HUES6 (cell line): ENCODE results near the gene MROH2A.
"Not testable (repeated sequence)": the region's sequence is repeated elsewhere in the genome, so short reads cannot be mapped to it uniquely, and the experiment has no call there.

Source experiments
- H3K27ac ChIP-seq: 2 replicates; pipeline ENCODE4 v1.7.0; 2013; ENCODE audit warnings: low read depth, mild to moderate bottlenecking, low read length, inconsistent platforms
- H3K27me3 ChIP-seq: 2 replicates; pipeline ENCODE4 v1.6.1; 2013; ENCODE audit warnings: low read length; ENCODE audit not compliant: control insufficient read depth, insufficient read depth
- H3K36me3 ChIP-seq: 2 replicates; pipeline ENCODE4 v1.6.1; 2013; ENCODE audit warnings: low read length; ENCODE audit not compliant: control insufficient read depth, insufficient read depth
- H3K4me1 ChIP-seq: 2 replicates; pipeline ENCODE4 v1.6.1; 2013; ENCODE audit warnings: low read length; ENCODE audit not compliant: control insufficient read depth, insufficient read depth
- H3K4me3 ChIP-seq: 2 replicates; pipeline ENCODE4 v1.5.1; 2013; ENCODE audit warnings: low read depth, low read length
- H3K9ac ChIP-seq: one replicate; pipeline ENCODE4 v1.6.1; 2013; ENCODE audit warnings: mild to moderate bottlenecking, low read length
- H3K9me3 ChIP-seq: 2 replicates; pipeline ENCODE4 v1.6.1; 2013; ENCODE audit warnings: low read depth, low read length; ENCODE audit not compliant: control insufficient read depth, insufficient read depth

MROH2A gene

DNA sequence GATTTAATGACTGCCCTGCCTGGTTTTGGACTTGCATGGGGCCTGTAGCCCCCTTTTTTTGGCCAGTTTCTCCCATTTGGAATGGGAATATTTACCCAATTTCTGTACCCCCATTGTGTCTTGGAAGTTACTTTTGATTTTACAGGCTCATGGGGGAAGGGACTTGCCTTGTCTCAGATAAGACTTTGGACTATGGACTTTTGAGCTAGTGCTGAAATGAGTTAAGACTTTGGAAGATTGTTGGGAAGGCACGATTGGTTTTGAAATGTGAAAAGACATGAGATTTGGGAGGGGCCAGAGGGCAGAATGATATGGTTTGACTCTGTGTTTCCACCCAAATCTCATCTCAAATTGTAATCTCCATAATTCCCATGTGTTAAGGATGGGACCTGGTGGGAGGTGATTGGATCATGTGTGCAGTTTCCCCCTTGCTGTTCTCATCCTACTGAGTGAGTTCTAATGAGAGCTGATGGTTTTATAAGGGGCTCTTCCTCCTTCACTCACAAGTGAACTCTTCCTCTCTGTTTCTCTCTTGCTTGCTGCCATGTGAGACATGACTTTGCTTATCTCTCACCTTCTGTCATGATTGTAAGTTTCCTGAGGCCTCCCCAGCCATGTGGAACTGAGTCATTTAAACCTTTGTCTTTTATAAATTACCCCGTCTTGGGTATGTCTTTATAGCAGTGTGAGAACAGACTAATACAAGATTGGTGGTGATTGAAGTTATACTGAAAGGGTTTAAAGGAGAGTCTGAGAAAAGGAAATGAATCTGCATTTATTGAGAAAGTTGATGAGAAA lies 26.7 kb upstream of the MROH2A start:
- not testable (repeated sequence) for H3K4me1 ChIP-seq, H3K27ac ChIP-seq, H3K36me3 ChIP-seq, H3K27me3 ChIP-seq, H3K4me3 ChIP-seq, H3K9ac ChIP-seq
- peaks cover 30% of the 10 kb centered on the region for H3K9me3 ChIP-seq

DNA sequence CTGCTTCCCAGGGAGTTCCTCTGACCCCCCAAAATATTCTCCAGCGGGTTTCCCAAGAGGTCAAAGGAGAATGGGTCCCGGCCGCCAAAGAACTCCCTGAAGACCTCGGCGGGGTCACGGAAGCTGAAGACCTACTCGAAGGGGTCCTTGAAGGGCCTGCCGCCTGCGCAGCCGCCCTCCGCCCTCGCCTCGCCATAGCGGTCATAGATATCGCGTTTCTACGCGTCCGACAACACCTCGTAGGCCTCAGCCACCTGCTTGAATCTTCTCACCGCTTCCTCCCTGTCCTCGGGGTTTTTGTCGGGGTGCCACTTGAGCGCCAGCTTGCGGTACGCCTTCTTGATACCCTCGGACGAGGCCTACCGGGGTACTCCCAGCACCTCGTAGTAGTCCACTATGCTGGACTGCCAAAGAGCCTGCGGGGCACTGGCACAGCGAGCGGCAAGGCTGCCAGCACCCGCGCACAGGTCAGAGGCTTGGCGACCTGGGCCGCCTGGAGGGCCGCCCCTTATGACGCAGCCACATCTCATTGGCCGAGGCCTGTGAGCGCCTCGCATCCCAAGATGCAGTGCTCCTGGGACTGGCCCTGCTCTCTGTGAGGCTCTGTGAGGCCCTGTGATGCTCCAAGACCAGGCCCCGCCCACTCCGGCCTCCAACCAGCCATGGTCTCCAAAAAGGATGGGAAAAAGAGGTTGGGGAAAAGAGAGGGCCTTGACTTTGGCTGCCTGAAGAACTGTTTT lies 23.1 kb upstream of the MROH2A start:
- H3K9me3 ChIP-seq, result peaks cover 24% of the 10 kb centered on the region
- no peak overlapping the region for H3K4me3 ChIP-seq
- no peaks in the 10 kb centered on the region for H3K36me3 ChIP-seq
- H3K9ac ChIP-seq, result no peak overlapping the region
- no peaks in the 10 kb centered on the region for H3K27me3 ChIP-seq
- H3K4me1 ChIP-seq, result no peaks in the 10 kb centered on the region
- H3K27ac ChIP-seq, result no peak overlapping the region

GRCh38 chr2:233756429-233757081 lies 21.6 kb upstream of the MROH2A start:
- Histone ChIP-seq H3K36me3 (no peaks in the 10 kb centered on the region), H3K4me3 (no peak overlapping the region), H3K27ac (no peak overlapping the region), H3K4me1 (no peaks in the 10 kb centered on the region), H3K9me3 (peaks cover 12% of the 10 kb centered on the region), H3K9ac (no peak overlapping the region), H3K27me3 (no peaks in the 10 kb centered on the region)

- H3K27me3 ChIP-seq, result no peaks in the 10 kb centered on the region
- no peak overlapping the region for H3K27ac ChIP-seq
- H3K9ac ChIP-seq, result no peak overlapping the region
- H3K36me3 ChIP-seq, result no peaks in the 10 kb centered on the region
- H3K9me3 ChIP-seq, result peaks cover 6% of the 10 kb centered on the region; the same call in 1 of the 2 replicates
- H3K4me1 ChIP-seq, result no peaks in the 10 kb centered on the region
- no peak overlapping the region for H3K4me3 ChIP-seq
Observed at GRCh38 chr2:233758141-233758540, 20.0 kb upstream of the MROH2A start.

DNA sequence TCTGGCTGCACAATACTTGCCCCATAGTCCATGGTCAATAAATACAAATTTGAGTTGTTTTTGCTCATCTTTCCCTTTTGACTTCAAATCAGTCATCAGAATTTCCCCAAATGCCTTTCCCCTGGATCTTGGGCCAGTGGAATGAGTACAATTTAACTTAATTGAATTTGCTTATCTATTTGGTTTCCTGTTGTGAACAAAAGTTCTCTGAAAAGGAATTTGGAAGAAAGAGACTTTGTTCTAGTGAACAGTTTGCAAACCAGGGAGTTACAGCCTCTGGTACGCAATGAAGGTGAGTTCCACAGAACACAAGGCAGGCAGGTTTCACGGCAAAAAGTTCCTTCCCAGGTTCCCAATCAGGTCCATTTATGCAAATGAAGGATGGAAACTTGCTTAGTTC lies 19.3 kb upstream of the MROH2A start:
- peaks cover 4% of the 10 kb centered on the region; the same call in 1 of the 2 replicates for H3K9me3 ChIP-seq
- no peak overlapping the region for H3K4me3 ChIP-seq
- no peak overlapping the region for H3K27ac ChIP-seq
- H3K36me3 ChIP-seq, result no peaks in the 10 kb centered on the region
- no peak overlapping the region for H3K9ac ChIP-seq
- H3K4me1 ChIP-seq, result no peaks in the 10 kb centered on the region
- no peaks in the 10 kb centered on the region for H3K27me3 ChIP-seq

- Histone ChIP-seq H3K4me1 (no peaks in the 10 kb centered on the region), H3K9me3 (peaks cover under 1% of the 10 kb centered on the region; the same call in 1 of the 2 replicates), H3K9ac (no peak within 1 kb of the TSS), H3K27ac (no peak within 1 kb of the TSS), H3K4me3 (no peak within 1 kb of the TSS), H3K36me3 (no peaks in the 10 kb centered on the region), H3K27me3 (no peaks in the 10 kb centered on the region)
Observed at GRCh38 chr2:233760043-233760442, 18.1 kb upstream of the MROH2A start, which contains the start of gene UGT1A1. Gene UGT1A1 (plus strand): TSS chr2:233760270. CDS start chr2:233760288, 18 bp downstream.

DNA sequence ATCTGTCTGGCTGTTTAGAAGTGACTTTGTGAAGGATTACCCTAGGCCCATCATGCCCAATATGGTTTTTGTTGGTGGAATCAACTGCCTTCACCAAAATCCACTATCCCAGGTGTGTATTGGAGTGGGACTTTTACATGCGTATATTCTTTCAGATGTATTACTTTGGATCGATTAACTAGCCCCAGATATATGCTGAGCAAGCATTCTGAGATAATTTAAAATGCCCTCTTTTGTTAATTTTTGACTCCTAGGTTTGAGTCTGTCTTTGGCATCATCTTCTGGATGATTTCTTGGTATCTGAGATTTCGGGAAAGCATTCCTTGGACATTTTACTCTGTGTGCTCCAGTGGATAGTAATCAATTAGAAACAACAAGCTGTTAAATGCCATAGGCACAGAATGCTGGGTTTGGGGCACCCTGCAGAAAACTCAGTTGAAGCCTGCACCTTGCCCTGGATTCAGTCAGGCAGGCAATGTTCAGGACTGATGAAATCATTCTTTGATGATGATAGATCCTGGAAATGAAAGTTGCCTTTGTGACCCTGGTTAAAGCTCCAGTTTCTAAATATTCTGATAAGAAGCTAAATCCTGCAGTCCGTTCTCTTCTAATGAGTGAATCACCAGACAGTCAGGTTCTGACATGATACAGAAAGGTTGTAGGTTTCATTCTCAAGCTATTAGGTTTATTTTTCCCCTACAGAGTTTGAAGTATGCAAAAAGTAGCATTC lies 16.9 kb upstream of the MROH2A start:
- no peak overlapping the region for H3K9ac ChIP-seq
- no peaks in the 10 kb centered on the region for H3K36me3 ChIP-seq
- no peaks in the 10 kb centered on the region for H3K27me3 ChIP-seq
- H3K9me3 ChIP-seq, result no peaks in the 10 kb centered on the region
- no peaks in the 10 kb centered on the region for H3K4me1 ChIP-seq
- no peak overlapping the region for H3K4me3 ChIP-seq
- H3K27ac ChIP-seq, result no peak overlapping the region

DNA sequence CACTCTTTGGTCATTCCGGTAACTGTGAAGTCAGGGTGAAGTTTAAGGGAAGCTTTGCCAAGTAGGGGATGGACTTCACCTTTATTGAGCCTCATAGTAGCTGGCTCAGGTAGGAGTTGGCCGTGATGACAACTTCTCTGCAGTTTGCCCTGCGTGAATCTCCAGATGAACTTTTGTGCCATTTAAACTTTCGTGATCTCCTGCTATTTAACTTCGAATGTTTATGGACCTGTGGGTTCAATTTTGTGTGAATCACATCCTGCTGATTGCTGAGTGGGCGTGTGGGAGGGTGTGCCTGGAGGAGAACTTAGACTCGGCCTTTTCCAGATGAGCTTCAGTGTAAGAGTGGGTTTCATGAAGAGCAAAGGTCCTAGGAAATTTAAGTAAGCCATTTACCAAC lies 13.9 kb upstream of the MROH2A start:
- H3K27ac ChIP-seq, result no peak overlapping the region
- H3K9ac ChIP-seq, result no peak overlapping the region
- H3K27me3 ChIP-seq, result no peaks in the 10 kb centered on the region
- no peaks in the 10 kb centered on the region for H3K4me1 ChIP-seq
- no peaks in the 10 kb centered on the region for H3K9me3 ChIP-seq
- H3K4me3 ChIP-seq, result no peak overlapping the region
- H3K36me3 ChIP-seq, result no peaks in the 10 kb centered on the region

DNA sequence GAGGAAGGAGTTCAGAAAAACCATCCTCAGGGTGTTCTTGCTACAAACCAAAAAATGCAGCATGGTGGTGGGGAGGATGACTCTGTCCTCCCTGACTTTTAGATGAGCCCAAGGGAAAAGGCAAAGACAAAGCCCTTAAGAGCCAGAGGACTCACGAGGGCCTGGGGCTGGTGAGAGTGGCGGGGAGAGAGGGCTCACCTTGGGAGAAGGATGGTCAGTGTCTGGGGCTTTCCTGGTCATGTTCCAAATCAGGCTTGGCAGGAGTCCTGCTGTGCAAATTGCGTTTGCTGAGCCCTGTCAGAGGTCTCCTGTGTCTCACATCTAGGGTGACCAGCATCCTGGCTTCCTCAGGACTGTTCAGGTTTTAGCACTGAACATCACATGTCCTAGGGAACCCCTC lies 13.4 kb upstream of the MROH2A start:
- no peaks in the 10 kb centered on the region for H3K4me1 ChIP-seq
- H3K9me3 ChIP-seq, result no peaks in the 10 kb centered on the region
- H3K36me3 ChIP-seq, result no peaks in the 10 kb centered on the region
- H3K27me3 ChIP-seq, result no peaks in the 10 kb centered on the region
- H3K4me3 ChIP-seq, result no peak overlapping the region
- no peak overlapping the region for H3K27ac ChIP-seq
- no peak overlapping the region for H3K9ac ChIP-seq

DNA sequence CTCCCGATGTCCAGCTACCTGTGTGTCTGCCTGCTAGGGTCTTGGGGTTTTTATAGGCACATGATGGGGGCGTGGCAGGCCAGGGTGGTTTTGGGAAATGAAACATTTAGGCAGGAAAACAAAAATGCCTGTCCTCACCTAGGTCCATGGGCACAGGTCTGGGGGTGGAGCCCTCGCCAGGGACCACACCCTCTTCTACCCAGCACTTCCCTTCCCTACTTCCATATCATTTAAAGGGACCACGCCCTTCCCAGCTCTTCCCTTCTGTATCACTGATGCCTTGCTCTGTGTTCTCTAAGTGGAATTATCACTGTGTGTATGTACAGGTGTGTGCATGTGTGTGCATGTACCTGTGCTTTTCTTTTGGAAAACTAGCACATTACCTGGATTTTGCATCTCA lies 11.7 kb upstream of the MROH2A start:
- no peak overlapping the region for H3K27ac ChIP-seq
- no peaks in the 10 kb centered on the region for H3K4me1 ChIP-seq
- no peaks in the 10 kb centered on the region for H3K27me3 ChIP-seq
- no peak overlapping the region for H3K4me3 ChIP-seq
- H3K36me3 ChIP-seq, result no peaks in the 10 kb centered on the region
- H3K9me3 ChIP-seq, result no peaks in the 10 kb centered on the region
- H3K9ac ChIP-seq, result no peak overlapping the region
